Right lobe of liver (tissue), 4 donors: ENCODE data around the gene GRHL3.

Experiments used
- CTCF ChIP-seq, 4 donors: fragments of 200-600 bp in 3 of 4; fragments of 450-650 bp in 1 of 4; IDR thresholded peaks; one replicate each; pipeline versions ENCODE4 v1.5.1 to v1.8.0; 2016 to 2022; ENCODE audit warnings: antibody characterized with exemption in 4 of 4, mild to moderate bottlenecking in 2 of 4
- POLR2A ChIP-seq: fragments of 450-650 bp; IDR thresholded peaks from one replicate; pipeline ENCODE4 v1.6.1; 2017; ENCODE audit warnings: antibody characterized with exemption, mild to moderate bottlenecking
- donor health status: DM: no; HTN: no; CAD: no.
- donor health status: DM: no; HTN: no; CAD: no.
- donor health status: DM: no; HTN: yes; CAD: no.

- no peak for TF ChIP-seq CTCF (IDR thresholded peaks at IDR 0.05)
- TF ChIP-seq POLR2A = no peak
These were observed 16.9 kb downstream of the GRHL3 start for GRCh38 chr1:24336075-24336474.
